RWPE1 (cell line): ENCODE measurements around the gene LRRTM4.

Experiments
- CTCF ChIA-PET: fragments of 350-600 bp; sonication (Branson Sonifier 250); formaldehyde crosslinking; extraction: SDS; loops from one replicate; lab custom pipeline; 2021; lab: Yijun Ruan, JAX
- POLR2A ChIA-PET: fragments of 400-600 bp; formaldehyde crosslinking; extraction: SDS; loops from one replicate; lab custom pipeline; 2020; ENCODE audit warnings: antibody characterized with exemption; ENCODE audit not compliant: low non-redundant PET; lab: Yijun Ruan, JAX
- DNase-seq: peaks from one replicate; pipeline ENCODE4 v3.0.0; 2012; ENCODE audit warnings: low spot score
- H3K27ac ChIP-seq: fragments of 450-650 bp; 2 replicates; pipeline ENCODE4 v1.5.1; 2017
- TF ChIP-seq, protein P1 (sequence below): fragments of 450-650 bp; conservative IDR thresholded peaks from 2 replicates; pipeline ENCODE4 v1.5.1; 2017; ENCODE audit warnings: low read depth, mild to moderate bottlenecking

The LRRTM4 gene

GRCh38 chr2:77161009-77161408 lies 361.2 kb downstream of the LRRTM4 start:
- ChIA-PET POLR2A (no interaction called here), CTCF (no interaction called here)
- TF ChIP-seq, protein P1, sequence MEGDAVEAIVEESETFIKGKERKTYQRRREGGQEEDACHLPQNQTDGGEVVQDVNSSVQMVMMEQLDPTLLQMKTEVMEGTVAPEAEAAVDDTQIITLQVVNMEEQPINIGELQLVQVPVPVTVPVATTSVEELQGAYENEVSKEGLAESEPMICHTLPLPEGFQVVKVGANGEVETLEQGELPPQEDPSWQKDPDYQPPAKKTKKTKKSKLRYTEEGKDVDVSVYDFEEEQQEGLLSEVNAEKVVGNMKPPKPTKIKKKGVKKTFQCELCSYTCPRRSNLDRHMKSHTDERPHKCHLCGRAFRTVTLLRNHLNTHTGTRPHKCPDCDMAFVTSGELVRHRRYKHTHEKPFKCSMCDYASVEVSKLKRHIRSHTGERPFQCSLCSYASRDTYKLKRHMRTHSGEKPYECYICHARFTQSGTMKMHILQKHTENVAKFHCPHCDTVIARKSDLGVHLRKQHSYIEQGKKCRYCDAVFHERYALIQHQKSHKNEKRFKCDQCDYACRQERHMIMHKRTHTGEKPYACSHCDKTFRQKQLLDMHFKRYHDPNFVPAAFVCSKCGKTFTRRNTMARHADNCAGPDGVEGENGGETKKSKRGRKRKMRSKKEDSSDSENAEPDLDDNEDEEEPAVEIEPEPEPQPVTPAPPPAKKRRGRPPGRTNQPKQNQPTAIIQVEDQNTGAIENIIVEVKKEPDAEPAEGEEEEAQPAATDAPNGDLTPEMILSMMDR = no peak
- no peak overlapping the region for H3K27ac ChIP-seq
- DNase-seq = peak; percentile 73

DNA sequence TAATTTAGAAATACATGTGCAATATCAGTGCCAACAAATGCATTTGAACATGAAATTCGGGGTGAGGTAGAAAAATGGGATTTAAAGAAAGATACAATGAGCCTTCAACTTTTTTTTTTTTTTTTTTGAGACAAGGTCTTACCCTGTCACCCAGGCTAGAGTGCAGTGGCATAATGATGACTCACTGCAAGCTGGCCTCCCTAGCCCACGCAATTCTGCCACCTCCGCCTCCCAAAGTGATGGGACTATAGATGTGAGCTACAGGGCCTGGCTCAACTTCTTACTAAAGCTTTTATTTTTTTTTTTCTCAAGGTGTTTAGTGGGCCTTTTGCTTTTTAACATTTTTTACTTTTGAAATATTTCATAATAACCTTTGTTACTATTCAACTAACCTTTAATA lies 365.6 kb downstream of the LRRTM4 start:
- ChIA-PET CTCF (interaction anchor here (0.8 kb wide), 1 partner anchor 11 kb away, joined by 3 read pairs; no protein-coding TSS in a partner anchor), POLR2A (no interaction called here)
- no peak overlapping the region for H3K27ac ChIP-seq
- DNase-seq = no peak
- TF ChIP-seq, protein P1 = no peak

- ChIA-PET CTCF (no interaction called here), POLR2A (no interaction called here)
- H3K27ac ChIP-seq = no peak overlapping the region
- TF ChIP-seq, protein P1 = no peak
- DNase-seq = no peak
These were observed 366.7 kb downstream of the LRRTM4 start for GRCh38 chr2:77155511-77155910.

- CTCF ChIA-PET = interaction anchor here (0.5 kb wide), 2 partner anchors 14 to 321 kb away, joined by 3 to 5 read pairs; no protein-coding TSS in a partner anchor
- POLR2A ChIA-PET = no interaction called here
- no peak for DNase-seq
- TF ChIP-seq, protein P1 = no peak
- no peak overlapping the region for H3K27ac ChIP-seq
These were observed 372.6 kb downstream of the LRRTM4 start for GRCh38 chr2:77149565-77149964.

- H3K27ac ChIP-seq = no peak overlapping the region
- ChIA-PET POLR2A (no interaction called here), CTCF (no interaction called here)
- no peak for DNase-seq
- TF ChIP-seq, protein P1 = no peak
These were observed 375.0 kb downstream of the LRRTM4 start for GRCh38 chr2:77147153-77147552.

GRCh38 chr2:77144772-77145171 lies 377.4 kb downstream of the LRRTM4 start:
- DNase-seq = no peak
- TF ChIP-seq, protein P1 = no peak
- ChIA-PET CTCF (interaction anchor here (0.6 kb wide), 1 partner anchor 946 kb away, joined by 4 read pairs; no protein-coding TSS in a partner anchor), POLR2A (interaction anchor here (0.5 kb wide), 1 partner anchor 1110 kb away, joined by 5 read pairs; no protein-coding TSS in a partner anchor)
- no peak overlapping the region for H3K27ac ChIP-seq
